NAMALWA (cell line): Measurements from ENCODE around the gene ZNF212.
A peak's percentile ranks its signal among the peaks of the same experiment; 100 is the strongest.
"Not testable (repeated sequence)": the region's sequence is repeated elsewhere in the genome, so short reads cannot be mapped to it uniquely, and the experiment has no call there.

Experiments
- DNase-seq: peaks from one replicate; pipeline ENCODE4 v3.0.0-alpha.2; 2015; ENCODE audit warnings: low spot score

Gene ZNF212

DNA sequence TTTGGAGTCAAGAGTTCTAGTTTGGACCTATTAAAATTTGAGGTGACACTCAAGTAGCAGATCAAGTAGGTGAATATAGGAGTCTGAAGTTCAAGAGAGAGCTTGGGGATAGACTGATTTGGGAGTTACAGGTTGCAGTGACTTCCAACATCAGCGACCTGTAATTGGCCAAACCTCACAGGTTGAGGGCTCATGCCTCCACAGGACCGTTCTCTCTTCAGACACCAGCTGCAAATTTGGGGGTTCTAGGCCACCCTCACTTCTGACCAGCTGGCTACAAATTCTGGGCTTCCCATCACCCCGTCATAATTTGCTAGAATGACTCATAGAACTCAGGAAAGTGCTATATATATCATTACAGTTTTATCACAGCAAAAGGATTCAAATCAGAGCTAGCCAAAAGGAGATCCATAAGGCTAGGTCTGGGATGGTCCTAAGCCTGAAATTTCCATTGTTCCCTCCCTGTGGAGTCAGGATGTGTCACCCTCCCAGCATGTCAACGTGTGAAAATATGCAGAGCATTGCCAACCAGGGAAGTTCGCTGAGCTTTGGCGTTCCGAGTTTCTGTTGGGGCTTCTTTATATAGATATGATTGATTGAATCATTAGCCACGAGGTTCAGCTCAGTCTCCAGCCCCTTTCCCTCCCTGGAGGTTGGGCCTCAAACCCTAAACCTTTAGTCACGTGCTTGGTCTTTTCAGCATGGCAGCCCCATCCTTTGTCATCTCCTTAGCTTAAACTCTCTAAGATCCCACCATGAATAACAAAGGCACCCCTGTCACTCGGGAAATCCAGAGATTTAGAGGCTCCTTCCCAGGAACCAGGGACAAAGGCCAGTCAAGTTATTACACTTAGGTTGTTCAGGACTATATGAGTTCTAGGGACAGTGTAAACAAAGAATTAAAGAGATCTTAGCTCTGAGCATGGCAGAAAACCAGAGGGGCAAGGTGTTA lies 20.7 kb upstream of the ZNF212 start:
- no peak for DNase-seq

GRCh38 chr7:149220534-149220933 lies 18.9 kb upstream of the ZNF212 start:
- no peak for DNase-seq

DNA sequence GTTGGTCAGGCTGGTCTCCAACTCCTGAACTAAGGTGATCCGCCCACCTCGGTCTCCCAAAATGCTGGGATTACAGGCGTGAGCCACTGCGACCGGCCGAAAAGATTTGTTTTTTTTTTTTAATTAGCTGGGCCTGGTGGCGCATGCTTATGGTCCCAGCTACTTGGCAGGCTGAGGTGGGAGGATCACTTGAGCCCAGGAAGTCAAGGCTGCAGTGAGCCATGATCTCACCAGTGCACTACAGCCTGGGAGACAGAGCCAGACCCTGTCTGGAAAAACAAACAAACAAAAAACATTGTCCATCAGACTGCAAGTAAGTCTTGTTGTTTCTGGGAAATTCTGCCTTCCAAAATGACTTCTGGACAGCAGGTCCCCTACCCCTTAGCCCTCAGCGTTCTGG lies 16.3 kb upstream of the ZNF212 start:
- no peak for DNase-seq

GRCh38 chr7:149223761-149224160 lies 15.7 kb upstream of the ZNF212 start:
- DNase-seq: no peak

GRCh38 chr7:149224352-149224751 lies 15.1 kb upstream of the ZNF212 start:
- no peak for DNase-seq

DNA sequence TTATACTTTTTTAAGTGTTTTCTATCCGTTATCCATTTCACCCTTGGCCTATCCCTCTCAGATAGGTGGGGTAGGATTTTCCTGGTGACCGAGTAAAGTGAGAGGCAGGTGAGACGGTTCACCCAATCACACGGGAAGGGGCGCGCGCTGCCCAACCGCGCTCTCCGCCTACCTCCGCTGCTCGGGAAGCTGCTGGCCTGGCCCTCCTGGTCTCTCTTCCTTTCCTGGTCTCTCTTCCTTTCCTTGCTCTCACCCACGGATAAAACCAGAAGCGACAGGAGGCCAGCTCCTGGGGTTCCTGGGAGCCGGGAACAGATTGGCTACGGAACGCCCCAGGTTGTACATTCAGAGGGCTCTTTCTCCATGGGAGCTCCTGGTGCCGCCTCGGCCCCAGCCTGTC lies 14.3 kb upstream of the ZNF212 start:
- no peak for DNase-seq

- DNase-seq: no peak
Measured at GRCh38 chr7:149225656-149226055, 13.8 kb upstream of the ZNF212 start.

- DNase-seq: not testable (repeated sequence)
Measured at GRCh38 chr7:149226366-149226765, 13.1 kb upstream of the ZNF212 start.

- no peak for DNase-seq
Measured at GRCh38 chr7:149226840-149227494, 12.5 kb upstream of the ZNF212 start.

DNA sequence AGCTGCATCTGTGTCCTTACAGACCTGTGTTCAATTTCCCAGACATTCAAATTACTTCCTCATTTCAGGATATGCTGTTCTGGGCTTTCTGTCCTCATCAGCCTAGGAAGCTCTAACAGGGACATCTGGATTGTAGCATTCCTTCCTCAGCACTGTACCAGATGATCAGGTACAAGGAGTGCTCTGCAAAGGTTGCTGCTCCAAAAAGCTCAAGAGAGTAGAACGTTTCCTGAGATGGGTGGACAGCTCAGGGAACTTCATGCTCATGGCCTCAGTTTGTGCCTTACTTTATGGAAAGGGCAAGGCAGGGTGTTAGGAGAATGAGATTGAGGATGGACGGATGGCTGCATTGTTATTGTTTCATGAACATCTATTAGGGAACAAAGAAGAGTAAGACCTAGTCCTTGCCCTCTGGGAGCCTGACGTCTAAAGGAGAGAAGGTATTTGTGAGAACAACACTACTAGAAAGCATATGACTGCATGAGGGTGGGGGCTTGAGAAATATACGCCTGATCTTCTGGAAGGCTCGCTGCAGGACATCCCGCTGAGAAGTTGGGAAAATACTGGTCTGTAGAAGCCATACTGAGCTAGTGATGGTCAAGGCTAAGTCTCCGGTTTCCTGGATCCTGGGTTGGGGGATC lies 10.5 kb upstream of the ZNF212 start:
- no peak for DNase-seq

GRCh38 chr7:149229526-149229925 lies 9.9 kb upstream of the ZNF212 start:
- no peak for DNase-seq

- no peak for DNase-seq
Measured at GRCh38 chr7:149232362-149232761, 7.1 kb upstream of the ZNF212 start.

- DNase-seq: not testable (repeated sequence)
Measured at GRCh38 chr7:149233655-149234204, 5.7 kb upstream of the ZNF212 start.

- no peak for DNase-seq
Measured at GRCh38 chr7:149237502-149237901, 1.9 kb upstream of the ZNF212 start.

- no peak for DNase-seq
Measured at GRCh38 chr7:149238051-149238450, 1.4 kb upstream of the ZNF212 start.

DNA sequence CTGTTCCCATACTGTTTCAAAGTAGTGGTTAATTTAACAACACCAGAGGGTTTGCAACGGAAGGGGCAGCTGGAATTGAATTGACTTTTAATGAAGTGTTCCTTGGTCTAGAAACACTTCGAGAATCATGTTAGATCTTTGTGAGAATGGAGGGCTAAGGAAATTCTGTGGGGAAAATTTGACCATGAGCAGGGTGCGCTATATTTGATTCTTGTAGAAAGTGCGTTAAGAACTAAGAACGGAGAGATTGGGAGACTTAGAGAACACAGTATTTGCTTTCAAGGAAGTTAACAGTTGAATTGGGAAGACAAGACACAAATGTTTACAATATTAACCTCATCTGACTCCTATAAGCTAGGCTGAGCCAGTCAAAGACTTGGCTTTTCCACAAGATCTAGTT lies 1.2 kb downstream of the ZNF212 start:
- DNase-seq: no peak

DNA sequence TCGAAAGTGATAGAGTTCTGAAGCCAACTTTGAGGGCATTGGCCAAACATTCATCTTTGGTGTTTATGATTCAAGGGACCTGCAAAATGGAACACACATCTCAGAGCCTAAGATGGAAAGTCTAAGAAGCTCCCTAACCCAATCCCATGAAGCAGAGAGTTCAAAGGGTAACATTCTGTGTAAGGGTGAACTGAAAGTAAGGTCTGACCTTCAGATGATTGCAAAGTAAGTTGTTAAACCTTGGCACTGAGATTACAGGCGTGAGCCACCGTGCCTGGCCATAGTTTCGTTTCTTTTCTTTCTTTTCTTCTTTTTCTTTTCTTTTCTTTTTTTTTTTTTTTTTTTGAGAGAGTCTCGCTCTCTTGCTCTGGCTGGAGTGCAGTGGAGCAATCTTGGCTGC lies 2.2 kb downstream of the ZNF212 start:
- no peak for DNase-seq

- DNase-seq: peak; percentile 34
Measured at GRCh38 chr7:149245244-149245643, 5.8 kb downstream of the ZNF212 start.

DNA sequence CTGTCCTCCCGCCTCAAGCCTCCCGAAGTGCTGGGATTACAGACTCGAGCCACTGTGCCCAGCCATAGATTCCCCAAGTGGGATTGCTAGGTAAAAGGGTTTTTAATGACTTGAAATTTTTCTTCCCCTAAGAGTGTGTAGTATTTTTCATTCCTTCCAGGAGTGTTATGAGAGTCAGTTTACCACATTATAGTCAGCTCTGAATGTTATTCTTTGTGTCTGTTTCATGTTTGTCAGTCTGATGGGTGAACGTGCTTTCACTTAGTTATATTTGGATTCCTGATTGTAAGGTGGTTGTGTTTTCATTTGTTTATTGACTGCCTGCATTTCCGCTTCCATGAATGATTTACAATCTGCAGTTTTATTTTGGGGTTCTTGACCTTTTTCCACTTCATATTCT lies 6.3 kb downstream of the ZNF212 start:
- no peak for DNase-seq

- no peak for DNase-seq
Measured at GRCh38 chr7:149248777-149249176, 9.3 kb downstream of the ZNF212 start.

GRCh38 chr7:149250151-149250550 lies 10.7 kb downstream of the ZNF212 start:
- not testable (repeated sequence) for DNase-seq

DNA sequence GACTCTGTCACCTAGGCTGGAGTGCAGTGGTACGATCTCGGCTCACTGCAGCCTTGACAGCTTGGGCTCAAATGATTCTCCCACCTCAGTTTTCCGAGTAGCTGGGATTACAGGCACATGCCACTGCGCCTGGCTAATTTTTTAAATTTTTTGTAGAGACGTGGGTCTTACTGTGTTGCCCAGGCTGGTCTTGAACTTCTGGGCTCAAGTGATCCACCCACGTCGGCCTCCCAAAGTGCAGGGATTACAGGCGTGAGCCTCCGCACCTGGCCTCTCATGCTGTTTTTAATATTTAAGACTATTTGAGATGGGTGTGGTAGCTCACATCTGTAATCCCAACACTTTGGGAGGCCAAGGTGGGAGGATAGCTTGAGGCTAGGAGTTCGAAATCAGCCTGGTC lies 12.1 kb downstream of the ZNF212 start:
- not testable (repeated sequence) for DNase-seq

DNA sequence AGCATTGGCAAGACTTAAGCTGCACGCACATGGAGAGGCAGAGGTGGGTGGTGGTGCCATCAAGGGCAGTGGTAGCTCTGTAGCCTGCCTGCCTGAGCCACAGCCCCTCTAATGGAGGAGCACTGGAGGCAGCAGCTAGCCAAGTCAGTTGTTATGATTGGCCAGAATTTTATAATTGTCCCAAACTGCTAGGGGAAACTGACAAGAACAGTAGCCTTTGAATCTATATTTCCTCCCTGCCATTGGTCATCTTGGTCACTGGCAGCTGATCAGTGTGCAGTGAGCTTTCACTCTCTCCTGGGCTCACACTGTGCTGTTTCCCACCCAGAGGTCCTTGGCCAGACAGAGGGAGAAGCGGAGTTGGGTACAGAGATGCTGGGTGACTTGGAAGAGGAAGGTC lies 12.9 kb downstream of the ZNF212 start:
- DNase-seq: no peak
